BJ (cell line): ENCODE results near the gene FMN2. TPM values are rescaled to one million over a fixed set of nuclear protein-coding genes. Genes with fewer than 3 reads are reported as not detected.

ENCODE experiments used
- CTCF ChIA-PET: fragments of 350-600 bp; formaldehyde crosslinking; extraction: SDS; loops from one replicate; lab custom pipeline; 2021; ENCODE audit warnings: antibody characterized with exemption, inconsistent platforms; lab: Yijun Ruan, JAX
- POLR2A ChIA-PET: fragments of 300-600 bp; sonication (Branson Sonifier 250); formaldehyde crosslinking; extraction: SDS; loops from one replicate; lab custom pipeline; 2021; ENCODE audit warnings: antibody characterized with exemption; lab: Charles Lee
- DNase-seq: peaks from one replicate; pipeline ENCODE4 v3.0.0-alpha.2; 2011; ENCODE audit warnings: low read depth
- H3K27me3 ChIP-seq: 2 replicates; pipeline ENCODE4 v1.6.0; 2011; ENCODE audit warnings: low read length; ENCODE audit not compliant: control insufficient read depth, insufficient read depth
- H3K36me3 ChIP-seq: 2 replicates; pipeline ENCODE4 v1.5.1; 2011; ENCODE audit warnings: low read length; ENCODE audit not compliant: control insufficient read depth, insufficient read depth
- H3K4me3 ChIP-seq: 2 replicates; pipeline ENCODE4 v1.5.1; 2011; ENCODE audit warnings: low read depth, mild to moderate bottlenecking, control low read depth, low read length
- CTCF ChIP-seq: IDR thresholded peaks from 2 replicates; pipeline ENCODE4 v1.5.1; 2011; ENCODE audit warnings: low read depth, mild to moderate bottlenecking, control low read depth, inconsistent platforms, low read length, moderate library complexity; ENCODE audit not compliant: insufficient read depth
- polyA plus RNA-seq: library from polyadenylated mRNA; depleted of rRNA; stranded (reverse); fragments of >200 nt; gene quantifications from 2 replicates; pipeline ENCODE4 v1.2.3, GENCODE V29; 2011

Gene FMN2
- polyA plus RNA-seq, 1 experiment, result 14.6 TPM

- Histone ChIP-seq H3K36me3 (no peaks in the 10 kb centered on the region), H3K4me3 (peak overlapping the region; percentile 65), H3K27me3 (no peaks in the 10 kb centered on the region)
- no peak for TF ChIP-seq CTCF
- ChIA-PET POLR2A (no interaction called here), CTCF (interaction anchor here (0.9 to 2.0 kb wide), 4 partner anchors 56 to 80 kb away, joined by 4 to 12 read pairs (median 5); no protein-coding TSS in a partner anchor)
- no peak for DNase-seq
Observed at GRCh38 chr1:240094041-240094722, 2.5 kb downstream of the FMN2 start.

- ChIA-PET POLR2A (no interaction called here), CTCF (interaction anchor here (1.0 to 1.4 kb wide), 5 partner anchors 20 to 90 kb away, joined by 3 to 5 read pairs (median 4); no protein-coding TSS in a partner anchor)
- no peak for TF ChIP-seq CTCF
Observed at GRCh38 chr1:240096974-240097373, 5.3 kb downstream of the FMN2 start.

GRCh38 chr1:240098534-240098933 is 6.9 kb downstream of the FMN2 start:
- TF ChIP-seq CTCF, result no peak
- no peaks in the 10 kb centered on the region for H3K27me3 ChIP-seq
- H3K4me3 ChIP-seq, result no peak overlapping the region
- POLR2A ChIA-PET, result no interaction called here
- no peak for DNase-seq
- CTCF ChIA-PET, result interaction anchor here (0.6 to 0.8 kb wide), 3 partner anchors 11 to 72 kb away, joined by 3 read pairs; no protein-coding TSS in a partner anchor
- no peaks in the 10 kb centered on the region; the same call in 1 of the 2 replicates for H3K36me3 ChIP-seq

More at GRCh38 chr1:240096974-240097373, 5.3 kb downstream of the FMN2 start:
- Histone ChIP-seq H3K27me3 (no peaks in the 10 kb centered on the region), H3K36me3 (no peaks in the 10 kb centered on the region; the same call in 1 of the 2 replicates), H3K4me3 (no peak overlapping the region)
- no peak for DNase-seq

GRCh38 chr1:240099329-240099728 is 7.6 kb downstream of the FMN2 start:
- no peak for DNase-seq
- ChIA-PET CTCF (interaction anchor here (0.8 to 1.6 kb wide), 4 partner anchors 19 to 95 kb away, joined by 3 to 5 read pairs (median 4); no protein-coding TSS in a partner anchor), POLR2A (interaction anchor here (0.6 kb wide), 1 partner anchor 145 kb away, joined by 3 read pairs; no protein-coding TSS in a partner anchor)
- no peak overlapping the region for H3K4me3 ChIP-seq
- no peaks in the 10 kb centered on the region; the same call in 1 of the 2 replicates for H3K36me3 ChIP-seq
- TF ChIP-seq CTCF, result no peak
- H3K27me3 ChIP-seq, result no peaks in the 10 kb centered on the region

- H3K36me3 ChIP-seq, result no peaks in the 10 kb centered on the region; the same call in 1 of the 2 replicates
- no peak for DNase-seq
- CTCF ChIA-PET, result interaction anchor here (1.1 to 1.6 kb wide), 3 partner anchors 18 to 95 kb away, joined by 4 to 5 read pairs (median 5); no protein-coding TSS in a partner anchor
- POLR2A ChIA-PET, result interaction anchor here (0.6 kb wide), 1 partner anchor 144 kb away, joined by 3 read pairs; no protein-coding TSS in a partner anchor
- no peak overlapping the region; the same call in 1 of the 2 replicates for H3K4me3 ChIP-seq
- TF ChIP-seq CTCF, result no peak
- H3K27me3 ChIP-seq, result no peaks in the 10 kb centered on the region
Observed at GRCh38 chr1:240099748-240100147, 8.1 kb downstream of the FMN2 start.
